Measurements from ENCODE around the gene AARS2.

GRCh38 chr6:44335631-44336030 lies 22.5 kb upstream of the AARS2 start:
- TF ChIP-seq POLR2A (IDR thresholded peaks at IDR 0.05) (no peak), POLR2AphosphoS5 (IDR thresholded peaks at IDR 0.05) (no peak), CTCF (IDR thresholded peaks at IDR 0.05) (no peak), EP300 (IDR thresholded peaks at IDR 0.05) (no peak)
